Body of pancreas (tissue), 4 donors: ENCODE results near the gene CHIT1. TPM values are rescaled to one million over a fixed set of nuclear protein-coding genes. Genes with fewer than 3 reads are reported as not detected.
A peak's percentile ranks its signal among the peaks of the same experiment; 100 is the strongest.

Experiments used
- ATAC-seq: fragments of 150-250 bp; one replicate; pipeline ENCODE4 v1.9.1; 2016
- DNase-seq, 4 donors: peaks; one replicate each; pipeline ENCODE4 v3.0.0-alpha.2; 2019
- H3K27ac ChIP-seq, 4 donors: fragments of 200-600 bp; sonication (generic); 1 replicate in 3 of 4; 2 replicates in 1 of 4; pipeline versions ENCODE4 v1.5.1 to v1.6.1; 2016 to 2019; ENCODE audit warnings: mild to moderate bottlenecking in 1 of 4, mixed read lengths in 1 of 4, moderate library complexity in 1 of 4
- H3K27me3 ChIP-seq, 2 donors: fragments of 200-600 bp; sonication (generic); one replicate each; pipeline ENCODE4 v1.6.0; 2016; ENCODE audit warnings: mild to moderate bottlenecking in 1 of 2
- H3K36me3 ChIP-seq, 2 donors: fragments of 200-600 bp; sonication (generic); replicated peaks in 1 of 2; 2 replicates each; pipeline ENCODE4 v1.5.1; 2016; ENCODE audit warnings: low read depth in 2 of 2; ENCODE audit not compliant: insufficient read depth in 1 of 2
- H3K4me1 ChIP-seq: fragments of 200-600 bp; sonication (generic); one replicate; pipeline ENCODE4 v1.6.0; 2016
- H3K4me3 ChIP-seq, 2 donors: fragments of 200-600 bp; sonication (generic); 1 replicate in 1 of 2; 2 replicates in 1 of 2; pipeline ENCODE4 v1.5.1; 2016 to 2019
- H3K9me3 ChIP-seq, 3 donors: fragments of 200-600 bp; sonication (generic); 1 replicate in 2 of 3; 2 replicates in 1 of 3; pipeline ENCODE4 v1.5.1; 2016
- CTCF ChIP-seq, 7 experiments: fragments of 450-650 bp in 4 of 7; fragments of 200-600 bp in 3 of 7; sonication (generic) in 3 of 7; IDR thresholded peaks; one replicate each; pipeline ENCODE4 v1.5.1; 2016 to 2019; ENCODE audit warnings: antibody characterized with exemption in 7 of 7
- POLR2A ChIP-seq, 3 donors: fragments of 450-650 bp; IDR thresholded peaks; one replicate each; pipeline ENCODE4 v1.6.1; 2016; ENCODE audit warnings: antibody characterized with exemption in 3 of 3, mild to moderate bottlenecking in 2 of 3
- WGBS, 2 donors: methylation state at CpG; one replicate each; pipeline ENCODE4 v1.1.5; 2017; 5-methylcytosine and 5-hydroxymethylcytosine counted together
- intact Hi-C: fragments of 100-400 bp; cut with DNase I; formaldehyde crosslinking; loops from one replicate; pipeline ENCODE4 v1.15.1; 2023
- total RNA-seq, 2 donors: library from RNA; depleted of rRNA; stranded (reverse); fragments of >200 nt; gene quantifications; one replicate each; pipeline ENCODE4 v1.1.0, GENCODE V29; 2016

The CHIT1 gene
- total RNA-seq, result under 1 TPM in 1 of 2 donors, not detected in 1; 0.26 TPM

- 88 to 93% methylated on average over 6 to 7 of the region's 7 CpGs for WGBS, 2 donors
- ATAC-seq (no peak), DNase-seq (no peak)
- no peak within 1 kb of the TSS for H3K27ac ChIP-seq
- no peak within 1 kb of the TSS for H3K4me3 ChIP-seq
- H3K27me3 ChIP-seq, result no peaks in the 10 kb centered on the region
- TF ChIP-seq CTCF (IDR thresholded peaks at IDR 0.05) (no peak), POLR2A (IDR thresholded peaks at IDR 0.05) (no peak)
- H3K4me1 ChIP-seq, result no peaks in the 10 kb centered on the region
- H3K9me3 ChIP-seq, result no peaks in the 10 kb centered on the region
- H3K36me3 ChIP-seq, result no peaks in the 10 kb centered on the region
- intact Hi-C loops, result loop anchor here (10.0 kb wide), 1 partner anchor 475 kb away; no protein-coding TSS in a partner anchor
These were observed at the start of gene CHIT1 for GRCh38 chr1:203229471-203230135. Gene CHIT1, minus strand, starts transcription at chr1:203229673. Its CDS starts 37 bp downstream, at chr1:203229636.

- peak overlapping the region; percentile 42 to 76 (median 62) for H3K27ac ChIP-seq
- intact Hi-C loops, result loop anchor here (5.0 kb wide), 1 partner anchor 53 kb away; no protein-coding TSS in a partner anchor
- H3K36me3 ChIP-seq, result no peaks in the 10 kb centered on the region
- no peak for TF ChIP-seq POLR2A (IDR thresholded peaks at IDR 0.05)
- no peak for TF ChIP-seq CTCF (IDR thresholded peaks at IDR 0.05)
- ATAC-seq, result no peak
- H3K27me3 ChIP-seq, result no peaks in the 10 kb centered on the region
- H3K4me3 ChIP-seq, result no peak overlapping the region
- H3K4me1 ChIP-seq, result peaks cover 62% of the 10 kb centered on the region
- 69 to 74% methylated on average over 8 of the region's 8 CpGs for WGBS, 2 donors
- no peak for DNase-seq
- H3K9me3 ChIP-seq, result no peaks in the 10 kb centered on the region
These were observed 49.5 kb upstream of the CHIT1 start for GRCh38 chr1:203278885-203279406.

- peak; percentile 45 for ATAC-seq
- Histone ChIP-seq H3K4me3 (no peak overlapping the region), H3K27me3 (no peaks in the 10 kb centered on the region), H3K36me3 (no peaks in the 10 kb centered on the region), H3K27ac (peak overlapping the region; percentile 42 to 76 (median 62)), H3K9me3 (no peaks in the 10 kb centered on the region), H3K4me1 (peaks cover 62% of the 10 kb centered on the region)
- 9 to 11% methylated on average over 10 to 13 of the region's 13 CpGs for WGBS, 2 donors
- TF ChIP-seq POLR2A (IDR thresholded peaks at IDR 0.05), result peak in 2 of 3 donors; percentile 28 to 36
- TF ChIP-seq CTCF (IDR thresholded peaks at IDR 0.05), result peak in 1 of 7 experiments; percentile 6
- intact Hi-C loops, result loop anchor here (5.0 kb wide), 1 partner anchor 54 kb away; no protein-coding TSS in a partner anchor
- DNase-seq, result peak; percentile 73 to 89 (median 86)
These were observed 48.8 kb upstream of the CHIT1 start for GRCh38 chr1:203278082-203278884.

GRCh38 chr1:203276916-203277545 lies 47.6 kb upstream of the CHIT1 start:
- no peak for TF ChIP-seq POLR2A (IDR thresholded peaks at IDR 0.05)
- no peak for TF ChIP-seq CTCF (IDR thresholded peaks at IDR 0.05)
- no peaks in the 10 kb centered on the region for H3K36me3 ChIP-seq
- no peaks in the 10 kb centered on the region for H3K27me3 ChIP-seq
- H3K4me1 ChIP-seq, result peaks cover 58% of the 10 kb centered on the region
- no peaks in the 10 kb centered on the region for H3K9me3 ChIP-seq
- intact Hi-C loops, result loop anchor here (5.0 kb wide), 1 partner anchor 55 kb away; no protein-coding TSS in a partner anchor
- peak in 1 of 4 donors; percentile 12 for DNase-seq
- no peak overlapping the region for H3K27ac ChIP-seq
- H3K4me3 ChIP-seq, result no peak overlapping the region
- no peak for ATAC-seq
- 82% methylated on average over 4 to 8 of the region's 9 CpGs for WGBS, 2 donors
